NCI-H82 (cell line): Measurements from ENCODE around the gene KCNMB1.
"Not testable (repeated sequence)": the region's sequence is repeated elsewhere in the genome, so short reads cannot be mapped to it uniquely, and the experiment has no call there.

Experiments used
- DNase-seq: peaks from one replicate; lab custom pipeline; 2025; lab: John Stamatoyannopoulos, UW

The KCNMB1 gene

GRCh38 chr5:170376526-170376925, 12.6 kb downstream of the KCNMB1 start:
- DNase-seq: not testable (repeated sequence)

GRCh38 chr5:170375283-170375682, 13.9 kb downstream of the KCNMB1 start:
- DNase-seq: no peak

- DNase-seq: no peak
Observed at GRCh38 chr5:170372971-170373370, 16.2 kb downstream of the KCNMB1 start.

GRCh38 chr5:170368586-170368985, 20.6 kb downstream of the KCNMB1 start:
- no peak for DNase-seq

GRCh38 chr5:170366276-170366675, 22.9 kb downstream of the KCNMB1 start:
- no peak for DNase-seq

- DNase-seq: no peak
Observed at GRCh38 chr5:170365831-170366230, 23.3 kb downstream of the KCNMB1 start.

- no peak for DNase-seq
Observed at GRCh38 chr5:170365011-170365410, 24.2 kb downstream of the KCNMB1 start.

GRCh38 chr5:170363671-170364070, 25.5 kb downstream of the KCNMB1 start:
- no peak for DNase-seq

GRCh38 chr5:170362656-170363055, 26.5 kb downstream of the KCNMB1 start:
- no peak for DNase-seq

- DNase-seq: no peak
Observed at GRCh38 chr5:170362102-170362501, 27.1 kb downstream of the KCNMB1 start.

GRCh38 chr5:170361616-170362015, 27.6 kb downstream of the KCNMB1 start:
- no peak for DNase-seq

GRCh38 chr5:170361116-170361515, 28.1 kb downstream of the KCNMB1 start:
- DNase-seq: no peak

GRCh38 chr5:170360709-170361108, 28.5 kb downstream of the KCNMB1 start:
- DNase-seq: no peak

- no peak for DNase-seq
Observed at GRCh38 chr5:170357955-170358444, 31.2 kb downstream of the KCNMB1 start.

- DNase-seq: no peak
Observed at GRCh38 chr5:170355601-170356098, 33.5 kb downstream of the KCNMB1 start.

- DNase-seq: no peak
Observed at GRCh38 chr5:170353961-170354360, 35.2 kb downstream of the KCNMB1 start.

GRCh38 chr5:170353011-170353761, 36.0 kb downstream of the KCNMB1 start:
- DNase-seq: no peak

- no peak for DNase-seq
Observed at GRCh38 chr5:170348137-170348633, 41.0 kb downstream of the KCNMB1 start.

GRCh38 chr5:170347022-170347567, 42.1 kb downstream of the KCNMB1 start:
- DNase-seq: no peak

- peak; percentile 39 for DNase-seq
Observed at GRCh38 chr5:170345971-170346370, 43.2 kb downstream of the KCNMB1 start.

- DNase-seq: no peak
Observed at GRCh38 chr5:170343177-170343576, 46.0 kb downstream of the KCNMB1 start.

- no peak for DNase-seq
Observed at GRCh38 chr5:170342153-170342725, 46.9 kb downstream of the KCNMB1 start.

- DNase-seq: no peak
Observed at GRCh38 chr5:170341545-170341944, 47.6 kb downstream of the KCNMB1 start.
